HG02798 (cell line): ENCODE results near the gene OR13C8.

Source experiments
- ATAC-seq: cut with Tn5 transposase; IDR thresholded peaks from one replicate; pipeline ENCODE4 v1.9.1; 2021; ENCODE audit warnings: mild to moderate bottlenecking; ENCODE audit not compliant: unreplicated experiment, poor library complexity

OR13C8 gene

DNA sequence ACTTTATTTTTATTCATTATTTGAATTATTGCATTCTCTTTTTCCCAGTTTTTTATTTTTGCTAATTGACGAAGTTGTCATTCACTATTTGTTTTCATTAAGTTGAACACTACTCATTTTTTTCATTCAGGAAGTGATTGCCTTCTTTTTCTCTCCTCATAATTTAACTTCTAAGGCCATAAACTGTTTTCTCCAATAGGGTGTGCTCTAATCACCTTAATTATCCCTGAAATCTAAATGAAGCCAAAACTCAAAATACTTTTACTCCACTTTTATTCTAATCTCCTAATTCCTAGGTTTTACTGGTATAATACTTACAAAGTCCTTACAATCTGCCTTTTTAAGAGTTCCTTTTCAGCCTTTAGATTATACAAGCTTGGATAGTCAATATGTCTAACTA lies 39.4 kb downstream of the OR13C8 start:
- no peak for ATAC-seq

DNA sequence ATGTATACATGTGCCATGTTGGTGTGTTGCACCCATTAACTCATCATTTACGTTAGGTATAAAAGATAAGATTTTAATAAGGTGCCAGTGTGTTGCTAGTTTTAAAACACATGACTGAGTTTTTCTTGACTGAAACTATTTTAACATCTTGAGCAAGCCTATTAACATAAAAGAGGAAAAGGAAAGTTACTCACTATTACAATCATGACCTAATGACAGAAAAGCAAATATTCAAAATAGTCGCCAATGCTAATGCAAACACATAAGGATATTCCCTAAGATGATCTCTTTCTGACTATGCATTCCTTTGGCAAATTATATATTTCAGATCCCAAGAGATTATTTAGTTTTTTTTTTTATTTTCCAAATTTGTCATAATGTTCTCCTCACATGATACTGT lies 42.2 kb downstream of the OR13C8 start:
- no peak for ATAC-seq

DNA sequence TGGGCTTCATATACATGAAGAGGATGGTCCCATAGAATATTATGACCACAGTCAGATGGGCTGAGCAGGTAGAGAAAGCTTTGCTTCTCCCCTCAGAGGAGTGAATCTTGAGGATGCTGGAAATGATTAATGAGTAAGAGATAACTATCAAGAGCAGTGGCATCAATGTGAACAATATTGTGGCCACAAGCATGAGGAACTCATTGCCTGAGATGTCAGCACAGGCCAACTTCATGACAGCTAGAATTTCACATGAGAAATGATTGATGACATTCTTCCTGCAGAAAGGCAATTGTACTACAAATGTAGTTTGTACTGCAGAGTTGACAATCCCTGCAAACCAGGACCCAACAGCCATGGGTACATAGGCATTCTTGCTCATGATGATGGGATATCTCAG lies 48.5 kb downstream of the OR13C8 start:
- ATAC-seq, result no peak

DNA sequence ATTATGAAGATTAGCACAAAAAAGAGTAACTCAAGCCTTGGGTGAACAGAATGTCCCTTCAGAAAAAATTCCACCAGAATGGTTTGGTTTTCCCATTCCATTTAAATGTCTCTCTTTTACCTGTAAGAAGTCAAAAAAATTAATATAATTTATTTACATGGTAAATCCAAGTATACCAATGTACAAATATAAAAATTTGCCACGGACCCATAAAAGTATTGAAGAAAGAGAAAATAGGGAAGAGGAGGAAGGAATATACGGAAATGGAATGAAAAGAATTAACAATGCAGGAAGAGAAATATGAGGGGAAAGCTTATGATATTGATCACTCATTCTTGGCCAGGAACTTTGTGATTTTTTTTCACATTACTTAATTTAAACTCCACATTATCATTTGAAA lies 49.1 kb downstream of the OR13C8 start, which contains the start of gene OR13C9:
OR13C9 (minus strand) TSS at position 101 of the 400 bp plus-strand sequence; CDS start at position 101, 0 bp downstream.
- no peak for ATAC-seq
